ENCODE results near the gene NEMP2. TPM values are rescaled to one million over a fixed set of nuclear protein-coding genes. Genes with fewer than 3 reads are reported as not detected.

NEMP2 gene
- polyA plus RNA-seq, 1 donor from 2014 or later = 1.1 TPM

DNA sequence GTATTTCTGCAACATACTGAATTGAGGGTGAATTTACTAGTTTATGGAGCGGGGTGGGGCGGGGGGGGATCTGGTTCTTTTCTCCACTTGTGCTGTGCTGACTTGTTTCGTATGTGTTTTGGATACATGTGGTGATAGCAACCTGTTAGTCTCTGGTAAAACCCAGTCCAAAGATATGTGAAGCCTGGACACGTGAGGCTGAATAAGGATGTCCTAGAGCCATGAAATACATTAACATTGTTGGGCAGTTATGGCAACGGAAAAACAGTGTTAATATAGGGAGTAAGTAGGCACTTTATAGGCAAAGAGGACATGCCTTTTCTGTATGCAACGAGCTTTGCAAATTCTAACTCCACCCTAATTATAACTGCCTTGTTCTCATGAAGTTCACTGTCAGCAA lies 42.1 kb upstream of the NEMP2 start:
- Histone ChIP-seq H3K9me3 (ENCODE audit: low read length) (no peaks in the 10 kb centered on the region), H3F3A (ENCODE audit: insufficient read depth, low read length, poor library complexity, severe bottlenecking) (no peaks in the 10 kb centered on the region), H3K27ac (ENCODE audit: low read length) (no peak overlapping the region), H2AFZ (ENCODE audit: low read depth, low read length) (no peak overlapping the region), H4K20me1 (ENCODE audit: insufficient read depth) (no peaks in the 10 kb centered on the region), H3K4me3 (ENCODE audit: low read length) (no peak overlapping the region), H3K9me2 (ENCODE audit: insufficient read depth, low read length) (no peaks in the 10 kb centered on the region), H3K79me2 (replicated peaks; ENCODE audit: insufficient read depth, low read length) (no peaks in the 10 kb centered on the region), H3K27me3 (ENCODE audit: insufficient read depth, low read depth, low read length) (no peaks in the 10 kb centered on the region), H3K9ac (ENCODE audit: low read length) (no peak overlapping the region), H3K4me2 (ENCODE audit: low read length) (no peak overlapping the region), H3K36me3 (ENCODE audit: insufficient read depth, low read length) (no peaks in the 10 kb centered on the region)
- TF ChIP-seq RAD21 (conservative IDR thresholded peaks at IDR 0.05) (no peak), TAF1 (IDR thresholded peaks at IDR 0.05; ENCODE audit: low read depth) (no peak), POLR2AphosphoS5 (IDR thresholded peaks at IDR 0.05) (no peak), SMC3 (conservative IDR thresholded peaks at IDR 0.05; ENCODE audit: poor library complexity) (no peak), EZH2 (IDR thresholded peaks at IDR 0.05; ENCODE audit: borderline replicate concordance, insufficient read depth, low read length, poor library complexity, severe bottlenecking) (no peak), MXI1 (conservative IDR thresholded peaks at IDR 0.05; ENCODE audit: poor library complexity, severe bottlenecking) (no peak), EP300 (conservative IDR thresholded peaks at IDR 0.05; ENCODE audit: poor library complexity, severe bottlenecking) (no peak)
- TF ChIP-seq, protein P1, sequence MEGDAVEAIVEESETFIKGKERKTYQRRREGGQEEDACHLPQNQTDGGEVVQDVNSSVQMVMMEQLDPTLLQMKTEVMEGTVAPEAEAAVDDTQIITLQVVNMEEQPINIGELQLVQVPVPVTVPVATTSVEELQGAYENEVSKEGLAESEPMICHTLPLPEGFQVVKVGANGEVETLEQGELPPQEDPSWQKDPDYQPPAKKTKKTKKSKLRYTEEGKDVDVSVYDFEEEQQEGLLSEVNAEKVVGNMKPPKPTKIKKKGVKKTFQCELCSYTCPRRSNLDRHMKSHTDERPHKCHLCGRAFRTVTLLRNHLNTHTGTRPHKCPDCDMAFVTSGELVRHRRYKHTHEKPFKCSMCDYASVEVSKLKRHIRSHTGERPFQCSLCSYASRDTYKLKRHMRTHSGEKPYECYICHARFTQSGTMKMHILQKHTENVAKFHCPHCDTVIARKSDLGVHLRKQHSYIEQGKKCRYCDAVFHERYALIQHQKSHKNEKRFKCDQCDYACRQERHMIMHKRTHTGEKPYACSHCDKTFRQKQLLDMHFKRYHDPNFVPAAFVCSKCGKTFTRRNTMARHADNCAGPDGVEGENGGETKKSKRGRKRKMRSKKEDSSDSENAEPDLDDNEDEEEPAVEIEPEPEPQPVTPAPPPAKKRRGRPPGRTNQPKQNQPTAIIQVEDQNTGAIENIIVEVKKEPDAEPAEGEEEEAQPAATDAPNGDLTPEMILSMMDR (IDR thresholded peaks at IDR 0.05; ENCODE audit: poor library complexity, severe bottlenecking) = no peak
- TF ChIP-seq, protein P2, sequence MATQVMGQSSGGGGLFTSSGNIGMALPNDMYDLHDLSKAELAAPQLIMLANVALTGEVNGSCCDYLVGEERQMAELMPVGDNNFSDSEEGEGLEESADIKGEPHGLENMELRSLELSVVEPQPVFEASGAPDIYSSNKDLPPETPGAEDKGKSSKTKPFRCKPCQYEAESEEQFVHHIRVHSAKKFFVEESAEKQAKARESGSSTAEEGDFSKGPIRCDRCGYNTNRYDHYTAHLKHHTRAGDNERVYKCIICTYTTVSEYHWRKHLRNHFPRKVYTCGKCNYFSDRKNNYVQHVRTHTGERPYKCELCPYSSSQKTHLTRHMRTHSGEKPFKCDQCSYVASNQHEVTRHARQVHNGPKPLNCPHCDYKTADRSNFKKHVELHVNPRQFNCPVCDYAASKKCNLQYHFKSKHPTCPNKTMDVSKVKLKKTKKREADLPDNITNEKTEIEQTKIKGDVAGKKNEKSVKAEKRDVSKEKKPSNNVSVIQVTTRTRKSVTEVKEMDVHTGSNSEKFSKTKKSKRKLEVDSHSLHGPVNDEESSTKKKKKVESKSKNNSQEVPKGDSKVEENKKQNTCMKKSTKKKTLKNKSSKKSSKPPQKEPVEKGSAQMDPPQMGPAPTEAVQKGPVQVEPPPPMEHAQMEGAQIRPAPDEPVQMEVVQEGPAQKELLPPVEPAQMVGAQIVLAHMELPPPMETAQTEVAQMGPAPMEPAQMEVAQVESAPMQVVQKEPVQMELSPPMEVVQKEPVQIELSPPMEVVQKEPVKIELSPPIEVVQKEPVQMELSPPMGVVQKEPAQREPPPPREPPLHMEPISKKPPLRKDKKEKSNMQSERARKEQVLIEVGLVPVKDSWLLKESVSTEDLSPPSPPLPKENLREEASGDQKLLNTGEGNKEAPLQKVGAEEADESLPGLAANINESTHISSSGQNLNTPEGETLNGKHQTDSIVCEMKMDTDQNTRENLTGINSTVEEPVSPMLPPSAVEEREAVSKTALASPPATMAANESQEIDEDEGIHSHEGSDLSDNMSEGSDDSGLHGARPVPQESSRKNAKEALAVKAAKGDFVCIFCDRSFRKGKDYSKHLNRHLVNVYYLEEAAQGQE (IDR thresholded peaks at IDR 0.05; ENCODE audit: borderline replicate concordance) = no peak

DNA sequence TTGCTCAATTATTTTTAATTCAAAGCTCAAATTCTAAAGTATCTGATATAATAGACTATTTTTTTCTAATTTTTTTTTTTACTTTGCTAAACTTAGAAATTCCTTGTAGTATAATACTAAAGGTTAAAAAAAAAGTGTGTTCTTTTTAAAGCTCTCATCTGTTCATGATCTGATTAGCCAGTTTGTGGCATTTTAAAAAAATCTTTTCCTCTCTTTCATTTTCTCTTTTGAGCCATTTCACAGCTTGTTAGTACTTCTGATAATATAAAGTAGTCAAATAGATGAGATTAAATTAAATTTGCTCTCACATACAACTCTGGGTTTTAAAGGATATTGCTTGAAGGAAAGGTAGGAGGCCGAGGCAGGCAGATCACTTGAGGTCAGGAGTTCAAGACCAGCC lies 40.7 kb upstream of the NEMP2 start:
- H3K9me2 ChIP-seq (ENCODE audit: insufficient read depth, low read length) = no peaks in the 10 kb centered on the region
- H3K27me3 ChIP-seq (ENCODE audit: insufficient read depth, low read depth, low read length) = no peaks in the 10 kb centered on the region
- no peak for TF ChIP-seq RAD21 (conservative IDR thresholded peaks at IDR 0.05)
- TF ChIP-seq, protein P2 (IDR thresholded peaks at IDR 0.05; ENCODE audit: borderline replicate concordance) = no peak
- TF ChIP-seq EZH2 (IDR thresholded peaks at IDR 0.05; ENCODE audit: borderline replicate concordance, insufficient read depth, low read length, poor library complexity, severe bottlenecking) = no peak
- TF ChIP-seq MXI1 (conservative IDR thresholded peaks at IDR 0.05; ENCODE audit: poor library complexity, severe bottlenecking) = no peak
- no peak for TF ChIP-seq POLR2AphosphoS5 (IDR thresholded peaks at IDR 0.05)
- no peak for TF ChIP-seq SMC3 (conservative IDR thresholded peaks at IDR 0.05; ENCODE audit: poor library complexity)
- TF ChIP-seq EP300 (conservative IDR thresholded peaks at IDR 0.05; ENCODE audit: poor library complexity, severe bottlenecking) = no peak
- TF ChIP-seq TAF1 (IDR thresholded peaks at IDR 0.05; ENCODE audit: low read depth) = no peak
- TF ChIP-seq, protein P1 (IDR thresholded peaks at IDR 0.05; ENCODE audit: poor library complexity, severe bottlenecking) = no peak
- H4K20me1 ChIP-seq (ENCODE audit: insufficient read depth) = no peaks in the 10 kb centered on the region
- no peak overlapping the region for H3K9ac ChIP-seq (ENCODE audit: low read length)
- H3K27ac ChIP-seq (ENCODE audit: low read length) = no peak overlapping the region
- no peak overlapping the region for H3K4me2 ChIP-seq (ENCODE audit: low read length)
- no peaks in the 10 kb centered on the region for H3K79me2 ChIP-seq (replicated peaks; ENCODE audit: insufficient read depth, low read length)
- no peaks in the 10 kb centered on the region for H3K36me3 ChIP-seq (ENCODE audit: insufficient read depth, low read length)
- no peak overlapping the region for H3K4me3 ChIP-seq (ENCODE audit: low read length)
- no peaks in the 10 kb centered on the region for H3F3A ChIP-seq (ENCODE audit: insufficient read depth, low read length, poor library complexity, severe bottlenecking)
- no peaks in the 10 kb centered on the region for H3K9me3 ChIP-seq (ENCODE audit: low read length)
- H2AFZ ChIP-seq (ENCODE audit: low read depth, low read length) = no peak overlapping the region
